GM18951 (cell line): ENCODE results near the gene ATL1.
"Not testable (repeated sequence)": the region's sequence is repeated elsewhere in the genome, so short reads cannot be mapped to it uniquely, and the experiment has no call there.

Source experiments
- POLR2A ChIP-seq: IDR thresholded peaks from 4 replicates; pipeline ENCODE4 v1.6.1; 2011; ENCODE audit warnings: mild to moderate bottlenecking; ENCODE audit not compliant: insufficient read length, insufficient read depth; ENCODE audit errors: extremely low read depth
- in situ Hi-C: fragments of 300-500 bp; cut with MboI; formaldehyde crosslinking; loops from one replicate; pipeline ENCODE4 v1.12.0; 2022; ENCODE audit warnings: low sequenced_read_pairs, mixed read lengths, inconsistent platforms; ENCODE audit not compliant: unreplicated experiment

The ATL1 gene

DNA sequence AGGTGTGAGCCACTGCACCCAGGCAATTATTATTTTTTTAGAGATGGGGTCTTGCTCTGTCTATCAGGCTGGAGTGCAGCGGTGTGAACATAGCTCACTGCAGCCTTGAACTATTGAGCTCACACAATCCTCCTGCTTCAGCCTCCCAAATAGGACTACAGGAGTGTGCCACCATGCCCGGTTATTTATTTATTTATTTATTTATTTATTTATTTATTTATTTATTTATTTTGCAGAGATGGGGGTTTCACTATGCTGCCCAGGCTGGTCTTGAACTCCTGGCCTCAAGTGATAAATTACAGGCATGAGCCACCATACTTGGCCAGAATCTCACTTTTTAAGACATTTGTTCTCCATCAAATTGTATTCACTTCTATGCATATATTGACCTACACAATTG lies 56.3 kb downstream of the ATL1 start:
- TF ChIP-seq POLR2A = no peak
- in situ Hi-C loops = no loop called here

DNA sequence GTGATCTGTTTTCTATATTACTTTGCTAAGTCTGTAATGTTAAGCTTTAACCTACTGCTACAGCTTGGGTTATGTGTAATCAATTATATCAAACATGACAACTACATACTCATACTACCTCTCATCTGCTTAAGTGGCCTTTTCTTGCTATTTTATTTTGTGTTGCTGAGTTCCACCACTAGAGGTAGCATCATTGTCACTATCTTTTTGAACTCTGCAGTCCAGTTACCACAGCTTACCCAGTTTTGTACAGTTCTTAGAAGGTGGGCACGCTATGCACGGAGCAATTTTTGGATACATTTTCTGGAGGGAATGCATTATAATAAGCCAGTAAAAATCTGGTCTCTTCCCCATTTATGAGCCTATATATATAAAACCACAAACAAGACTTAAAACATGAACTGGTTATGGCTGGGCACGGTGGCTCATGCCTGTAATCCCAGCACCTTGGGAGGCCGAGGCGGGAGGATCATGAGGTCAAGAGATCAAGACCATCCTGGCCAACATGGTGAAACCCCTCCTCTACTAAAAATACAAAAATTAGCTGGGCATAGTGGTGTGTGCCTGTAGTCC lies 59.7 kb downstream of the ATL1 start:
- no peak for TF ChIP-seq POLR2A
- in situ Hi-C loops = no loop called here

DNA sequence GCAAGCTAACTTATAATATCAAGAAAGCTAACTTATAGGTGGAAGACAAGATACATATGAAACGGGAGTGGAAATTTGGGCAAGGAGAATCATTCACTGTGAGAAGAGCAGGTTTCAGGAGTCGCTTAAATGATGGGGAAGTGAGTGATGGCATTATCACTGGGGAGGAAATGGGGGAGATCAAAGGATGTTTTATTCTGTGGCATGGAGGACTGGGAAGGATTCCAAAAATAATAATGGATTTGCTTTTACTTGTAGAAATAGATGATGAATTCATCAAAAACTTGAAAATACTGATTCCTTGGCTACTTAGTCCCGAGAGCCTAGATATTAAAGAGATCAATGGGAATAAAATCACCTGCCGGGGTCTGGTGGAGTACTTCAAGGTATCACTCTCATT lies 60.4 kb downstream of the ATL1 start:
- in situ Hi-C loops = no loop called here

DNA sequence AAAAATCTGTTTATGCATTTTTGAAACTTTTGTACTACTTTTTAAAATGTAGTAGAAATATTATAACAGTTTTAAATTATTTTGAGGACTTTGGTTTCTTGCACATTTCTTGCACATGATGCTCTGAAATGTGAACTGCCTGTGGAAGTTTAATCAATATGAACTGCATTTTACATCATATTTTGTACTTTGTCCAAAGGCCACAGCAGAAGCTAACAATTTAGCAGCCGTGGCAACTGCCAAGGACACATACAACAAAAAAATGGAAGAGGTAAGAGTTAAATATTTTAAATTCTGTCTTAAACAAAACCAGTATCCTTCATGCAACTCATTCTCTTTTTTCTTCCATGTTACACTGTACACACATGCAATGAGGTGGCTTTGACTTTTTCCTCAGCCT lies 63.0 kb downstream of the ATL1 start:
- no peak for TF ChIP-seq POLR2A
- in situ Hi-C loops = no loop called here

More for the DNA sequence above, 60.4 kb downstream of the ATL1 start:
- no peak for TF ChIP-seq POLR2A

DNA sequence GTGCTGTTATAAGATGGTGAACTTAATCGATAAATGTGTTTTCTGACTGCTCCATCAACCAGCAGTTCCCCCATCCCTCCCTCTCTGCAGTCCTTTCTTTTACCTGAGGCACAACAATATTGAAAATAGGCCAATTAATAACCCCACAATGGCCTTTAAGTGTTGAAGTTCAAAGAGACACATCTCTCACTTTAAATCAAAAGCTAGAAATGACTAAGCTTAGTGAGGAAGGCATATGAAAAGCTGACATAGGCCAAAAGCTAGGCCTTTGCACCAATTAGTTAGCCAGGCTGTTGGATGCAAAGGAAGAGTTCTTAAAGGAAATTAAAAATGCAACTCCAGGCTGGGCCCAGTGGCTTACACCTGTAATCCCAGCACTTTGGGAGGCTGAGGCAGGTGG lies 64.5 kb downstream of the ATL1 start:
- in situ Hi-C loops = no loop called here
- no peak for TF ChIP-seq POLR2A

DNA sequence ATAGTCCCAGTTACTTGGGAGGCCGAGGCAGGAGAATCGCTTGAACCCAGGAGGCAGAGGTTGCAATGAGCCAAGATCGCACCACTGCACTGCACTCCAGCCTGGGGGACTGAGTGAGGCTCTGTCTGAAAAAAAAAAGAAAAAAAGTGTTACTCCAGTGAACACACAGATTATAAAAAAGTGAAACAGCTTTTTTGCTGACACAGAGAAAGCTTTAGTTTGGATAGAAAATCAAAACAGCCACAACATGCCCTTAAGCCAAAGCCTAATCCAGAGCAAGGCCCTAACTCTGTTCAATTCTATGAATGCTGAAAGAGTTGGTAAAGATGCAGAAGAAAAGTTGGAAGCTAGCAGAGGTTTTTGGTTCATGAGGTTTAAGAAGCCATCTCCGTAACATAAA lies 65.0 kb downstream of the ATL1 start:
- in situ Hi-C loops = not testable (repeated sequence)

DNA sequence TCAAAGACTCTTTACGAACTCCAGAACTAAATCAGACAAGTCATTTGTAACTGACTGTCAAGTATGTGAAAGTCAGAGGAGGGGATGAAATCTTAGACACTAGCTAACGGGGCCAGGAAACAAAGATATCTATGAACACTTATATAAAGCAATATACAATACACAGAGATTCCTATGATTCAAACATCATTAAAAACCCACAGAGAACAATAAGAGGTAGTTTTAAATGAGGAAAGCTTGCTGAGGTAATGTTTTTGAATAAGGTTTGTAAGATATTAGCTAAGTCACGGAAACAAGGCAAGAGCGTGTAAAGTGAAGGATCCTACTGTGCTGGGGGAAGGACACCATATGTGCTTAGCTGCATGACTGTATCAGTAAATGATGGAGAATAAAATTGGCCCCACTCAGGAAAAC lies 71.5 kb downstream of the ATL1 start:
- no peak for TF ChIP-seq POLR2A
- in situ Hi-C loops = no loop called here

DNA sequence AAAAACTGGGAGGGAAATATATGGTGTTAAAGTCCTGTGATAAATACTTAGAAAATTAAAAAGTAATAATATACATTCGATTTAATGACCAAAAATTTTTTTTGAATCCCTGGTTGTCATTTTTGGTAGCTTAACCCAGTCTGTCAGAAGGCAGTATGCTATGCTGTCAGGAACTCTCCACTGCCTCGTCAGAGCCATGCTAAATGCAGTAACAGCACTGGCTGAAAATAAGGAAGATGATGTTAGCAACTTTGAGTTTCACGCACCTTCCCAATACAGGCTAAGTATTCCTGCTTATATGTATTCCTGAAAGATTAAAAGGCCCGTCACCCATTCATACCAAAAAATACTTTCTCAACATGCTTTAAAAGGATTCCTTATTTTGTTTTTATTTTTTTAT lies 74.0 kb downstream of the ATL1 start:
- in situ Hi-C loops = no loop called here
- TF ChIP-seq POLR2A = no peak

DNA sequence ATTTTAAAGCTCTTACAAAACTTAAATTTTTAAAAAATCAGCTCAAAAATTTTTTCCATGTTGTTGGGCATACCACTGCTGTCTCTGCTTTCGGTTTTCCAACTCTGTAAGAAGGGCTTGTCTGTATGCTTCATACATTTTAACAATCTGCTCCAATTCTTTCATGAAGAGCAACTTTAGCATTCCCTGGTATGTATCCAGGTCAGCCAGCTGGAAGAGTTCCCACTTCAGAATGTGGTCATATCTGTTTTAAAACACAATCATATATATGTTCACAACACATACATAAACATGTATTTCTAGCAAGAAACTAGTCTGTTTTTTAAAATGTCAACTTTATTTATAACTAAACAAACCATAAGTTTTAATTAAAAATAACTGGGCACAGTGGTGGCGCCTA lies 75.2 kb downstream of the ATL1 start:
- in situ Hi-C loops = no loop called here
- no peak for TF ChIP-seq POLR2A

DNA sequence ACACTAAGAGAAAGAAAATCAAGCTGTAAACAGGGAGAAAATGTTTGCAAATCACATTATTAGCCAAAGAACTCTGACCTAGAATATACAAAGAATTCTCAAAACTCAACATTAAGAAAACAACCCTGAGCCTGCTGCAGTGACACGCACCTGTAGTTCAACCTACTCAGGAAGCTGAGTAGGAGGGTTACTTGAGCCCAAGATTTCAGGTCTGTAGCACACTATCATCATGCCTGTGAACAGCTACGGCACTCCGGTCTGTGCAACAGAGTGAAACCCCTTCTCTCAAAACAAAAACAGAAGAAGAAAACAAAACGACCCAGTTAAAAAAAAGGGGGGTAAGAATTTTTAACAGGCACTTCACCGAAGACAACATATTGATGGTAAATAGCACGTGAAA lies 87.3 kb downstream of the ATL1 start:
- in situ Hi-C loops = no loop called here
- TF ChIP-seq POLR2A = no peak

DNA sequence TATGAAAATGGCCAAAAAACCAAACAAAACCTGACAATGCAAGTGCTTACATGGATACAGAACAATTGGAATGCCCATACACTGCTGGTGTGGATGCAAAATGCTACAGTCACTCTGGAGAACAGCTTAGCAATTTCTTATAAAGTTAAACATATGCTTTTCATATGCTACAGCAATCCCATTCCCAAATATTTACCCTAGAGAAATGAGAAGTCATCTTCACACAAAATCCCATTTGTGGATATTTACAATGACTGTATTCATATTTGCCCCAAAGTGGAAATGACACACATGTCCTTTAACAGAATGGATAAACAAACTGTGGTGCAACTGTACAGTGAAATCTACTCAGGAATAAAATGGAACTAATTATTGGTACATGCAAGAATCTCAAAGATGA lies 87.8 kb downstream of the ATL1 start:
- in situ Hi-C loops = no loop called here
- TF ChIP-seq POLR2A = no peak

DNA sequence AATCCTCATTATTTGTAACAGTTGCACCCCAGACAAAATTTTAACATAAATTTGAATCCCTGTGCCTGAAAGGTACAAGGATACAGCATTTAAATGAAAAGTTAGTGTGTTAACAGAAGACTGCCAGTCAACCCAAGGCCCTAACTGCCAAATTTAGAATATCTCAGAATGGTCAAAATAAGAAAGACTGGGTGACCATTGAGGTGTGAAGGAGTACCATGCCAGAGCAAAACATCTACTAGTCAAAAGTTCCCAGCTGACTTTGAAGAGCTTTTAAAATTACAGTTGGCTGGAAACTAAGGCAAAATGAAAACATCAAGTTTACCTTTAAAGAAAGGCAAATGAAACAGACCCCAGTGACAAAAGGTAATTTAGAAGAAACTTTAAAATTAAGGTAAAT lies 89.7 kb downstream of the ATL1 start:
- in situ Hi-C loops = no loop called here
- no peak for TF ChIP-seq POLR2A

DNA sequence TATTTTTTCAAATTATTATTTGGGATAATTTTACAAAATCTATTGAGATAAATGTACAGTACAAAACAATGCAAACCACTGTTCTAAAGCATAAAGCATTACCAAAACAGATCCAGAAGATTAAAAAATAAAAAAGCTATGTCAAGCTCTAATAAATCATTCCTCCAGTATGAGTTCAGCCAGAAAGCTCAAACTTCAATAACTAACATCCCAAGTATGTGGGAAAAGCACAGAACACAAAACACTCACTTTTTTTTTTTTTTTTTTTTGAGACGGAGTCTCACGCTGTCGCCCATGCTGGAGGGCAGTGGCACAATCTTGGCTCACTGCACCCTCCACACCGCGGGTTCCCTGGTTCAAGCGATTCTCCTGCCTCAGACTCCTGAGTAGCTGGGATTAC lies 96.8 kb downstream of the ATL1 start:
- no peak for TF ChIP-seq POLR2A
- in situ Hi-C loops = no loop called here

DNA sequence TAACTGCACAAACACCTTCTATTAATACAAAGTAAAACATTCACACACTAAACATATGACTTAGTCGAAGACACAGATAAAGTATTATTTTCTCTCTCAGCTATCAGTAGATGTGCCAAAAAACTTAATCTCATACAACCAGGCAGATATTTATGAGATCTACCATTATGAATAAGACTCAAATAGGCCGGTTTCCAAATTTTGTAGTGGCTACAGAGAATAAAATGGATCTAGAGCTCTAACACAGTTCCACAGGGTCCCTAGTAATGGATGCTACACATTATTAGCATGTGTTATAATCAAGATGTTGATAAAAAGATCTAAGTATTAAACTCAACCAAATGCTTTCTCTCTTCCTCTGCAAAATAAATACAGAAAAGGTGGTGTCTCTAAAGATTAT lies 97.8 kb downstream of the ATL1 start:
- in situ Hi-C loops = no loop called here
- no peak for TF ChIP-seq POLR2A

DNA sequence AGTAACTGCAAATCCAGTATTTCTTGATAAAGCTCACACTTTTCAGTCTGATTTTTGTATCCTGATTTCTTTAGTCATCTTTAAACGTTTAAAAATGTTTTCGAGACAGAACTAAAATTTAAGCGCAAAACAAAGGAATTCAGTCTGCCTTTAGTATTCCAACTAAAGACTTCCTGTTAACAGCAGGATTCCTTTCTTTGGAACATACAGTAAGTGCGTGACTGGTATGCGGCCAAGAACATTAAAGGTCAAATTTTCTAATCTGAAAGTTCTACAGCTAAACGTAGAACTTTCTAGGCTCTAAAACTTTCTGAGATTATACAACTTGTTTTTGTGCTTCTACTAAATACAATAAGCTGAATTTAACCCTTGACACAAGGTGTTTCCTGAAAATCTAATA lies 98.3 kb downstream of the ATL1 start:
- in situ Hi-C loops = no loop called here
- no peak for TF ChIP-seq POLR2A
